Fibroblast of mammary gland (primary cell): ENCODE data around the gene ELP1.

Experiments
- DNase-seq: peaks from one replicate; pipeline ENCODE4 v3.0.0-alpha.2; 2010; ENCODE audit warnings: low read depth
- H3K4me3 ChIP-seq: 2 replicates; pipeline ENCODE4 v1.5.1; 2011; ENCODE audit warnings: low read depth, mild to moderate bottlenecking, low read length, moderate library complexity; ENCODE audit not compliant: control insufficient read depth
- CTCF ChIP-seq: conservative IDR thresholded peaks from 2 replicates; pipeline ENCODE4 v1.5.1; 2011; ENCODE audit warnings: low read depth, low read length, inconsistent platforms; ENCODE audit not compliant: control insufficient read depth, insufficient read depth

Gene ELP1

GRCh38 chr9:108956022-108956630 is 22.2 kb upstream of the ELP1 start:
- no peak overlapping the region for H3K4me3 ChIP-seq
- DNase-seq, result no peak
- no peak for TF ChIP-seq CTCF

- peak; percentile 64 for DNase-seq
- no peak overlapping the region for H3K4me3 ChIP-seq
- peak; percentile 59 for TF ChIP-seq CTCF
Measured at GRCh38 chr9:108953983-108954574, 20.2 kb upstream of the ELP1 start.

- no peak overlapping the region for H3K4me3 ChIP-seq
- no peak for TF ChIP-seq CTCF
- peak; percentile 17 for DNase-seq
Measured at GRCh38 chr9:108951578-108951977, 17.7 kb upstream of the ELP1 start.

GRCh38 chr9:108950168-108950567 is 16.2 kb upstream of the ELP1 start:
- no peak for TF ChIP-seq CTCF
- DNase-seq, result no peak
- no peak overlapping the region for H3K4me3 ChIP-seq

- TF ChIP-seq CTCF, result no peak
- DNase-seq, result no peak
- H3K4me3 ChIP-seq, result no peak overlapping the region
Measured at GRCh38 chr9:108939975-108940374, 6.1 kb upstream of the ELP1 start.

GRCh38 chr9:108937561-108938305 is 3.8 kb upstream of the ELP1 start:
- TF ChIP-seq CTCF, result no peak
- H3K4me3 ChIP-seq, result no peak overlapping the region
- DNase-seq, result no peak
